ENCODE data around the gene CHID1. TPM values are rescaled to one million over a fixed set of nuclear protein-coding genes. Genes with fewer than 3 reads are reported as not detected.
A peak's percentile ranks its signal among the peaks of the same experiment; 100 is the strongest.

The CHID1 gene
- total RNA-seq, 4 donors from 2014 or later = 36.0 to 55.3 (median 46.4) TPM

DNA sequence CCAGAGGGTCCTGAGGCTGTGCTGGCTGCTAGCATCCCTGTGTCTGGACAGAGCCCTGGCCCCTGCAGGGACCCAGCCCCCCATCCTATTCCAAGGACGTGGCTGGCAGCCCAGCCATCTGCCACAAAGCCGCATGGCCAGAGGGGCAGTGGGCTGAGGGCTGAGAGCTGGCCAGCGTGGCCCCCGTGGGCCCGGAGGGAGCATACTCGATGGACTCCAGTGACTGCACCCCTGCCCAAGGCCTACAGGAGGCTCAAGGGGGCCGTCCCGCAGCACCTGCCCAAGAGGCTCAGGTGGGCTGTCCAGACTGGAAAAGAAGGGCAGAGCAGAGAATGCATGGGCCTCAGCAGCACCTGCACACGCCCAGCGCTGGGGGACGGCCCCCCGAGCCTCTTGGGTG lies 54.8 kb downstream of the CHID1 start:
- WGBS, 2 donors (ENCODE audit: low coverage in 1 of 2) = 67 to 83% methylated on average over 1 of the region's 12 CpGs
- Histone ChIP-seq H3K9me3 (no peaks in the 10 kb centered on the region), H3K27ac (no peak overlapping the region), H3K4me1 (peaks cover 0 to 85% (median 19%) of the 10 kb centered on the region in 3 donors), H3K4me3 (no peak overlapping the region), H3K27me3 (no peaks in the 10 kb centered on the region), H3K36me3 (peaks cover 0 to 39% of the 10 kb centered on the region in 2 donors)
- ATAC-seq = no peak
- TF ChIP-seq, protein P1, sequence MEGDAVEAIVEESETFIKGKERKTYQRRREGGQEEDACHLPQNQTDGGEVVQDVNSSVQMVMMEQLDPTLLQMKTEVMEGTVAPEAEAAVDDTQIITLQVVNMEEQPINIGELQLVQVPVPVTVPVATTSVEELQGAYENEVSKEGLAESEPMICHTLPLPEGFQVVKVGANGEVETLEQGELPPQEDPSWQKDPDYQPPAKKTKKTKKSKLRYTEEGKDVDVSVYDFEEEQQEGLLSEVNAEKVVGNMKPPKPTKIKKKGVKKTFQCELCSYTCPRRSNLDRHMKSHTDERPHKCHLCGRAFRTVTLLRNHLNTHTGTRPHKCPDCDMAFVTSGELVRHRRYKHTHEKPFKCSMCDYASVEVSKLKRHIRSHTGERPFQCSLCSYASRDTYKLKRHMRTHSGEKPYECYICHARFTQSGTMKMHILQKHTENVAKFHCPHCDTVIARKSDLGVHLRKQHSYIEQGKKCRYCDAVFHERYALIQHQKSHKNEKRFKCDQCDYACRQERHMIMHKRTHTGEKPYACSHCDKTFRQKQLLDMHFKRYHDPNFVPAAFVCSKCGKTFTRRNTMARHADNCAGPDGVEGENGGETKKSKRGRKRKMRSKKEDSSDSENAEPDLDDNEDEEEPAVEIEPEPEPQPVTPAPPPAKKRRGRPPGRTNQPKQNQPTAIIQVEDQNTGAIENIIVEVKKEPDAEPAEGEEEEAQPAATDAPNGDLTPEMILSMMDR (IDR thresholded peaks at IDR 0.05) = no peak
- TF ChIP-seq POLR2AphosphoS5 (IDR thresholded peaks at IDR 0.05) (no peak), EP300 (IDR thresholded peaks at IDR 0.05) (no peak), POLR2A (IDR thresholded peaks at IDR 0.05) (no peak)

DNA sequence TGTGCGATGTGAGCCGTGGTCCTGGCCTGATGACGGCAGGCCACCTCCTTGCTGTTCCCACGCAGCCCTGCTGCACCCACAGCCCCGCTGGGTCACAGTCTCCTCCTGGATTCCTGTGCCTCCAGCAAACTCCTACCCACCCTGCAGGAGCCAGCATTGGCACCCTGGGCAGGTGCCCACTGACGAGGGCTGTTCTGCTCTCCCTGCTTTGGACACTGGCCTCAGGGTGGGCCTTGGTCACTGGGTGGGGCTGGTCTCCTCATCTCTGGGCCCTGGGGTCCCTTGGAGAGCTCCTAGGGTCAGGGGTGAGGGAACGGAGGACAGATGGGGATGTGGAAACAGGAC lies 55.3 kb downstream of the CHID1 start:
- H3K27ac ChIP-seq = no peak overlapping the region
- H3K27me3 ChIP-seq = no peaks in the 10 kb centered on the region
- peaks cover 0 to 85% (median 23%) of the 10 kb centered on the region in 3 donors for H3K4me1 ChIP-seq
- no peak overlapping the region for H3K4me3 ChIP-seq
- WGBS, 2 donors (ENCODE audit: low coverage in 1 of 2) = no CpG with 5 or more reads among the region's 7 CpGs
- ATAC-seq = no peak
- H3K36me3 ChIP-seq = peaks cover 0 to 41% of the 10 kb centered on the region in 2 donors
- no peaks in the 10 kb centered on the region for H3K9me3 ChIP-seq
- TF ChIP-seq EP300 (IDR thresholded peaks at IDR 0.05) (no peak), POLR2A (IDR thresholded peaks at IDR 0.05) (no peak), POLR2AphosphoS5 (IDR thresholded peaks at IDR 0.05) (no peak)
- TF ChIP-seq, protein P1 (IDR thresholded peaks at IDR 0.05) = no peak

DNA sequence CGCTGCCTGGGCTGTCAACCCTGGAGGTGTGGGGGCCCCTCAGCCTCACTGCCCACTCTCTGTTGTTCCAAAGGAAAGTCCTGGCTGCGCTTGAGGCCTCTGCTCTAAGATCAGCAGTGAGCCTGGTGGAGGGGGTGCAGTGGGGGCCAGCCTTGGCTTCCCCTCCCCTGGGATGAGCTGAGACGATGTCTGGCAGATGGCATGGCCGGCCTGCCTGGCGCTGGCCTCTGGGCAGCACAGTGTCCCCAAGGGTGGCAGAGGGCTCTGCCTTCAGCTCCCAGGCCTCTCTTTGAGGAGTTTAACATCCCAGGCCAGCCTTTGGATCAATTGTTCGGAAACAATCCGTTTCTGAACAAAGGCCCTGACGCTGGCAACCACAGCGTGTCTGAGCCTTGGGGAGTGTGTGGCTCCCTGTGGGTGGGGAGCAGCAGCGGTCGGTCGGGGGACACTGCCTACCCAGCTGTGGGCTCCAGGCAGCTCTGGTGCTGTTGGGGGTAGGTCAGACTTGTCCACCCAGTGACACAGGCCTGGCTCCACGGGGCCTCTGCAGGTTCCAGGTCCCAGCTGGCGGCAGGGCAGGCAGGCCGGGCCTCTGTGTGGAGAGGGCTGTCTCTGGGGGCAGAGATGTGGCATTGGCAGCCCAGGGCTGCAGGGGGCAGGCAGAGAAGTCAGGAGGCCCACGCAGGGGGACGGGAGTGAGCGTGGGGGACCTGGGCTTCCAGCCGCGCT lies 55.8 kb downstream of the CHID1 start:
- peaks cover 0 to 85% (median 22%) of the 10 kb centered on the region in 3 donors for H3K4me1 ChIP-seq
- H3K27ac ChIP-seq = no peak overlapping the region
- ATAC-seq = no peak
- no peak overlapping the region for H3K4me3 ChIP-seq
- no peak for TF ChIP-seq POLR2AphosphoS5 (IDR thresholded peaks at IDR 0.05)
- TF ChIP-seq POLR2A (IDR thresholded peaks at IDR 0.05) = no peak
- TF ChIP-seq EP300 (IDR thresholded peaks at IDR 0.05) = no peak
- TF ChIP-seq, protein P1 (IDR thresholded peaks at IDR 0.05) = no peak
- H3K36me3 ChIP-seq = peaks cover 0 to 44% of the 10 kb centered on the region in 2 donors
- H3K9me3 ChIP-seq = no peaks in the 10 kb centered on the region
- H3K27me3 ChIP-seq = no peaks in the 10 kb centered on the region
- no CpG with 5 or more reads among the region's 20 CpGs for WGBS, 2 donors (ENCODE audit: low coverage in 1 of 2)

DNA sequence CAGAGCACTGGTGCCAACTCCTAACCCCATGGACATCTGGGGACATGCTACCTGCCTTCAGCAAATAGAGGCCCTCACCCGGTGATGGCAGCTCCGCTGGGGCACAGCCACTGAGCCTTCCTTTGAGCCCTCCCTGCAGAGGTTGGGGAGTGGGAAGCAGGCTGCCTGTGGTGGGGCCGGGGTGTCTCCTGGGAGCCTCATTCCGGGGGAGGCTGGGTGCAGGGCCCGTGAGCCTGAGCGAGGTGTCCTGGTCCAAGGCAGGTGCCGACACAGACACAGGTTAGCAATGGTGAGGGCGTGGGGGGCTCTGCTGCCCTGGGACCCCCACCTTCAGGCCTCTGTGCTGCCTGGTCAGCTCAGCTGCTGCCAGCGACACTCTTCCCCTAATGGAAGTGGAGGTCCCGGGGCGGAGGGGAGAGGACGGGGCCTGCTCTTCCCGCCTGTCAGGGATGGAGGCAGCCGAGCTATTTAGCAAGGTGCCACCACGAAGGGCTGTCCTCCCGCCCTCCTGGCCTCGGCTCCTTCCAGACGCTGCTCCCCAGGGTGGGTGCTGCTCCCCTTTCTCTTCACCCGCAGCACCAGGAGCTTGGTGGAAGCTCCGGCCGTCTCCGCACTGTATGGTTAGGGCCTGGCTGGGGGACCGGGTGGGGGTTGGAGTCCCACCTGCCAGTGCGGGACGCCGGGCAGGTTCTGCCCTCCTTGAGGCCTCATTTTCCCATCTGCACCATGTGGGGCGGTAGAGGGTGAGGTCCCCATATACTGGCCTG lies 56.7 kb downstream of the CHID1 start:
- peak overlapping the region in 1 of 4 donors; percentile 27 for H3K27ac ChIP-seq
- no peak for TF ChIP-seq POLR2AphosphoS5 (IDR thresholded peaks at IDR 0.05)
- no peak for TF ChIP-seq EP300 (IDR thresholded peaks at IDR 0.05)
- no peak for TF ChIP-seq POLR2A (IDR thresholded peaks at IDR 0.05)
- TF ChIP-seq, protein P1 (IDR thresholded peaks at IDR 0.05) = no peak
- H3K36me3 ChIP-seq = peaks cover 0 to 44% of the 10 kb centered on the region in 2 donors
- no peaks in the 10 kb centered on the region for H3K9me3 ChIP-seq
- H3K4me3 ChIP-seq = no peak overlapping the region
- H3K27me3 ChIP-seq = peaks cover 4% of the 10 kb centered on the region
- no peak for ATAC-seq
- no CpG with 5 or more reads among the region's 27 CpGs for WGBS, 2 donors (ENCODE audit: low coverage in 1 of 2)
- H3K4me1 ChIP-seq = peaks cover 0 to 84% (median 23%) of the 10 kb centered on the region in 3 donors
